NCI-H1048 (cell line): ENCODE measurements around the gene RIMBP2.
"Not testable (repeated sequence)": the region's sequence is repeated elsewhere in the genome, so short reads cannot be mapped to it uniquely, and the experiment has no call there.

Experiments used
- DNase-seq: peaks from one replicate; lab custom pipeline; 2025; lab: John Stamatoyannopoulos, UW

The RIMBP2 gene

GRCh38 chr12:130706885-130707570 lies 9.1 kb downstream of the RIMBP2 start:
- no peak for DNase-seq

GRCh38 chr12:130706311-130706710 lies 9.8 kb downstream of the RIMBP2 start:
- no peak for DNase-seq

- no peak for DNase-seq
Measured at GRCh38 chr12:130705178-130705822, 10.8 kb downstream of the RIMBP2 start.

- no peak for DNase-seq
Measured at GRCh38 chr12:130704606-130705005, 11.5 kb downstream of the RIMBP2 start.

- DNase-seq: no peak
Measured at GRCh38 chr12:130703733-130704375, 12.2 kb downstream of the RIMBP2 start.

GRCh38 chr12:130702966-130703732 lies 12.9 kb downstream of the RIMBP2 start:
- no peak for DNase-seq

- DNase-seq: no peak
Measured at GRCh38 chr12:130701402-130701744, 14.7 kb downstream of the RIMBP2 start.

GRCh38 chr12:130700492-130701401 lies 15.4 kb downstream of the RIMBP2 start:
- DNase-seq: no peak

GRCh38 chr12:130698106-130698505 lies 18.0 kb downstream of the RIMBP2 start:
- DNase-seq: no peak

- no peak for DNase-seq
Measured at GRCh38 chr12:130696379-130697100, 19.6 kb downstream of the RIMBP2 start.

GRCh38 chr12:130695061-130695460 lies 21.0 kb downstream of the RIMBP2 start:
- DNase-seq: no peak

GRCh38 chr12:130689408-130690405 lies 26.4 kb downstream of the RIMBP2 start:
- no peak for DNase-seq

- DNase-seq: not testable (repeated sequence)
Measured at GRCh38 chr12:130688999-130689398, 27.1 kb downstream of the RIMBP2 start.

- DNase-seq: no peak
Measured at GRCh38 chr12:130687796-130688778, 28.0 kb downstream of the RIMBP2 start.

GRCh38 chr12:130687190-130687589 lies 28.9 kb downstream of the RIMBP2 start:
- DNase-seq: no peak

GRCh38 chr12:130686511-130686991 lies 29.5 kb downstream of the RIMBP2 start:
- no peak for DNase-seq

- DNase-seq: no peak
Measured at GRCh38 chr12:130685850-130686249, 30.2 kb downstream of the RIMBP2 start.

- DNase-seq: no peak
Measured at GRCh38 chr12:130685250-130685787, 30.8 kb downstream of the RIMBP2 start.
